ENCODE data around the gene PIGU.
"Not testable (repeated sequence)": the region's sequence is repeated elsewhere in the genome, so short reads cannot be mapped to it uniquely, and the experiment has no call there.

PIGU gene

DNA sequence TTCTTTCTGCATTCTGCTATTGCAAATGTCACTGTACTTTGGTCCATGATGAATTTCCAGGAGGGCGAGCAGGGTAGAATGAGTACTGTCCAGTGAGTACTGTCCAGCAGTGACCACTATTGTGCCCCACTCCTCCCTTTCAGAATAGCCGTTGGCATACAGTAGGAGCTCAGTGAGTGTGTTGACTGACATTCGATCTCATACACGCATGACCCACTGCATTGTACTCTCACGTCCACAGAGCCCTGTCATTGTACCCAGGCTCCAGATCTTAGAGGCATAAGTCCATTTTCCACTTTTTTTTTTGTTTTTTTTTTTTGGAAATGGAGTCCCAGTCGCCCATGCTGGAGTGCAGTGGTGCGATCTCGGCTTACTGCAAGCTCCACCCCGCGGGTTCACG, 152.5 kb downstream of the PIGU start:
- Histone ChIP-seq H3K27me3 (no peaks in the 10 kb centered on the region), H3K36me3 (peaks cover 26% of the 10 kb centered on the region), H3K9me3 (no peaks in the 10 kb centered on the region), H3K4me1 (peaks cover 4% of the 10 kb centered on the region; the same call in 1 of the 2 replicates), H3K4me3 (ENCODE audit: low read depth, low read length) (no peak overlapping the region)
- DNase-seq: no peak
- TF ChIP-seq, protein P1, sequence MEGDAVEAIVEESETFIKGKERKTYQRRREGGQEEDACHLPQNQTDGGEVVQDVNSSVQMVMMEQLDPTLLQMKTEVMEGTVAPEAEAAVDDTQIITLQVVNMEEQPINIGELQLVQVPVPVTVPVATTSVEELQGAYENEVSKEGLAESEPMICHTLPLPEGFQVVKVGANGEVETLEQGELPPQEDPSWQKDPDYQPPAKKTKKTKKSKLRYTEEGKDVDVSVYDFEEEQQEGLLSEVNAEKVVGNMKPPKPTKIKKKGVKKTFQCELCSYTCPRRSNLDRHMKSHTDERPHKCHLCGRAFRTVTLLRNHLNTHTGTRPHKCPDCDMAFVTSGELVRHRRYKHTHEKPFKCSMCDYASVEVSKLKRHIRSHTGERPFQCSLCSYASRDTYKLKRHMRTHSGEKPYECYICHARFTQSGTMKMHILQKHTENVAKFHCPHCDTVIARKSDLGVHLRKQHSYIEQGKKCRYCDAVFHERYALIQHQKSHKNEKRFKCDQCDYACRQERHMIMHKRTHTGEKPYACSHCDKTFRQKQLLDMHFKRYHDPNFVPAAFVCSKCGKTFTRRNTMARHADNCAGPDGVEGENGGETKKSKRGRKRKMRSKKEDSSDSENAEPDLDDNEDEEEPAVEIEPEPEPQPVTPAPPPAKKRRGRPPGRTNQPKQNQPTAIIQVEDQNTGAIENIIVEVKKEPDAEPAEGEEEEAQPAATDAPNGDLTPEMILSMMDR (IDR thresholded peaks at IDR 0.05; ENCODE audit: low read depth, low read length): no peak

DNA sequence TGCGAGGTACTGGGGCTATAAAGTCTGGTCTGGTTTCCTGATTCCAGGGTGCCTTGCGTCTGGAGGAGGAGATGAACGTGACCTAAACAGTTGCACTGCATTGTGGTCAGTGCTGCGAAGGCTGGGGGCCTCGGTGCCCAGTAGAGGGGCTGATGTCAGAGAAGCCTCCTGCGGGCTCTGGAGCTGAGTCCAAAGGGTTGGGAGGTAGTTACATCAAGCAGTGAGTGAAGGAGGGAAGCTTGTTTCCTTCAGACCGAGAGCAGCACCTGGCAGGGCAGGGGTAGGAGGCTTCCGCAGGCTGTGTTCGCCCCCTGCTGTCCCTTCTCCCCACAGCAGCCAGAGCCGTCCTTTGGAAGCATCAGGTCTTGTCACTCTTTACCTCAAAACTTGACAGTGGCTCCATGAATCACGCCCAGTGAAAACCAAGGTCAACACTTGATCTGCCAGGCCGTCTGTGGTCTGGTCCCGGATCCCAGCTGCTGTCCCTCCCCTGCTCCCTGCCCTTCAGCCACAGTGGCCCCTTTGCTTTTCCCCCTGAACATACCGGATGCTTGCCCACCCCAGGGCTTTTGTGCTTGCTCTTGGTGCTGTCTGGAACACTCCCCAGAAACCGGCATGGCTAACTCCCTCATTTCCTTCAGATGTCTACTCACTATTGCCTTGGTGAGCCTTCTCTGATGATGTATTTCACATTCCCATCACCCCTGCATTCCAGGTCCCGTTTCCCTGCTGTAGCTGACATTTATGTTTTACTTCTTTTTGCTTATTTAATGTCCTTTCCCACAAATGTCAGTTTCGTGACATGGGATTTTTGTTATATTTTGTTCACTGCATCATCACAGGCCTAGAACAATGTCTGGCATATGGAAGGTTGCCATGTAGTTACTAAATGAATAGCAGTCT, 153.7 kb downstream of the PIGU start:
- peaks cover 15% of the 10 kb centered on the region for H3K36me3 ChIP-seq
- TF ChIP-seq, protein P1 (IDR thresholded peaks at IDR 0.05; ENCODE audit: low read depth, low read length): peak; percentile 86
- no peaks in the 10 kb centered on the region for H3K9me3 ChIP-seq
- no peaks in the 10 kb centered on the region for H3K27me3 ChIP-seq
- DNase-seq: peak; percentile 76
- no peak overlapping the region for H3K4me3 ChIP-seq (ENCODE audit: low read depth, low read length)
- H3K4me1 ChIP-seq: peaks cover 4% of the 10 kb centered on the region; the same call in 1 of the 2 replicates

DNA sequence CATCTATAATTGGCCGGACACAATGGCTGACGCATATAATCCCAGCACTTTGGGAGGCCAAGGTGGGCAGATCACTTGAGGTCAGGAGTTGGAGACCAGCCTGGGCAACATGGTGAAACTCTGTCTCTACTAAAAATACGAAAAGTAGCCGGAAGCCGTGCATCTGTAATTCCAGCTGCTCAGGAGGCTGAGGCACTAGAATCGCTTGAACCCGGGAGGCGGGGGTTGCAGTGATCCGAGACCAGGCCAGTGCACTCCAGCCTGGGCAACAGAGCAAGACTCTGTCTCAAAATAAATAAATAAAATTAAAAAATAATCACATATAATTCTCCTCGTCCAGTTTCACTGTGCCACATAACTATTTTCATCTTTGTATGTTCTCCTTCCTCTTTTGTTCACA, 157.1 kb downstream of the PIGU start:
- not testable (repeated sequence) for H3K4me1 ChIP-seq; DNase-seq; H3K36me3 ChIP-seq; H3K9me3 ChIP-seq; H3K27me3 ChIP-seq; H3K4me3 ChIP-seq (ENCODE audit: low read depth, low read length)

DNA sequence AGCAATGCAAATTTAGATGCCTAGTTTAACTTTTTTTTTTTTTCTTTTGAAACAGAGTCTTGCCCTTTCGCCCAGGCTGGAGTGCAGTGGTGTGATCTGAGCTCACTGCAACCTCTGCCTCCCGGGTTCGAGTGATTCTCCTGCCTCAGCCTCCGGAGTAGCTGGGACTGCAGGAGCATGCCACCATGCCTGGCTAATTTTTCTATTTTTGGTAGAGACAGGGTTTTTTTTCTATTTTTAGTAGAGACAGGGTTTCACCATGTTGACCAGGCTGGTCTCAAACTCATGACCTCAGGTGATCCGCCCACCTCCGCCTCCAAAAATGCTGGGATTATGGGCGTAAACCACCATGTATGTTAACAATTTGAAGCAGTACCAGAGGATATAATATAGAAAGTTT, 158.0 kb downstream of the PIGU start:
- not testable (repeated sequence) for H3K36me3 ChIP-seq; H3K4me1 ChIP-seq; H3K27me3 ChIP-seq; DNase-seq; H3K9me3 ChIP-seq; H3K4me3 ChIP-seq (ENCODE audit: low read depth, low read length)

DNA sequence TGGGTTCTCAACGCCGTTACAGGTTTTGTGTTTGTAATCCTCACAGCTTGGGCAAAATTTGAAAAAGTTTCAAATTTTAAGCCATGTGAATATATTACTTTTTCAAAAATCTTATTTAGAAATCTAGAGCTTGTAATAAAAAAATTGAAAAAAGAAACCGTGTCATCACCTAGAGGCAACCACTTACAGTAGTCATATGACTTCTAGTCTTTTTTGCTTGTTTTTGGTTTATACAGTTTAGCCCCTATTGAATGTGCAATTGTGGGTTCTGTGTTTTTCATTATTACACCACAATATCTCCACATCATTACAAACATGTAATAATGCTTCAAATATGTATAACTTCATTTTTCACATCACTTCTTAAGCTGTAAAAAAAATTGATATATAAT, 159.8 kb downstream of the PIGU start:
- DNase-seq: no peak
- peak overlapping the region; percentile 94 for H3K4me3 ChIP-seq (ENCODE audit: low read depth, low read length)
- no peaks in the 10 kb centered on the region; the same call in 1 of the 2 replicates for H3K4me1 ChIP-seq
- H3K36me3 ChIP-seq: peaks cover 10% of the 10 kb centered on the region; the same call in 1 of the 2 replicates
- TF ChIP-seq, protein P1 (IDR thresholded peaks at IDR 0.05; ENCODE audit: low read depth, low read length): no peak
- no peaks in the 10 kb centered on the region for H3K27me3 ChIP-seq
- H3K9me3 ChIP-seq: no peaks in the 10 kb centered on the region

DNA sequence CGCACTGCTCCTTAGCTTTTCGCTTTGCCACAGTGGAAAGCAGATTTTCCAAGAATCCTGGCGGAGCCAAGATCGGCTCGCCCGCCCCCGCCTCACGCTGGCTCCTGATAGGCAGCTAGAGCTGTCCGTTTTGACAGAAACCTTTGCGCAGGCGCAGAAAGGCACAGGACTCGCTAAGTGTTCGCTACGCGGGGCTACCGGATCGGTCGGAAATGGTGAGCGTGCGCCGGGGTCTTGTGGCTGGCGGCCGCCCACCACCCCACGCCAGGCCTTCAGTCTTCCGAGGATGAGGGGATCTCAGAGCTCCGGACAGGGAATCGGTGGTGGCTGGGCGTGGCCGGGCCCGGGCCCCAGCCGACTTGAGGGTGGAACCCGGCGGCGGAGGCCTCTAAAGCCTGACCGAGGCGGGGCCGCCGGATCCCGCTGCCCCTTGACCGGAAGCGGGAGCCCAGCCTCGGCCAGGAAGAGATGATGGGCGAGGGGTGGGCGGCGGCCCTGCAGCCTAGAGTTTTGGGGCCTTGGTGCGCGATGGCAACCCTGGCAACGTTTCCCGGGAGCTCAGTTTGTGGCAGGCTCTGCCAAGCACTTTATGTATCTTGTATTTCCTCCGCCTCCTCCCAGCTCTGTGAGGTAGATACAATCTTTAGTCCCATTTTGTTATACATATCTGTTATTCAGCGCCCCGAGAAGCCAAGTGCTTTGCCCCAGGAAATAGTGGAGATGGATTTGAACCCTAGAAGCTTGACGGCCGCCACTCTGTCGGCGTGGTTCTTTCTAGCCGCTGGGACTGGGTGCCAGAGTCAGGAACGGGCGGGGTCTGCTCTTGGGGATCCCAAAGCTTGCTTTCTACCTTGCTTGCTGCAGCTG, 160.4 kb downstream of the PIGU start, which contains the start of gene DYNLRB1:
Gene DYNLRB1, plus strand, starts transcription at position 176 of the 867 bp plus-strand sequence. Its CDS starts 37 bp downstream, at position 213.
- H3K4me1 ChIP-seq: no peaks in the 10 kb centered on the region; the same call in 1 of the 2 replicates
- H3K4me3 ChIP-seq (ENCODE audit: low read depth, low read length): peak within 1 kb of the TSS; percentile 94
- TF ChIP-seq, protein P1 (IDR thresholded peaks at IDR 0.05; ENCODE audit: low read depth, low read length): no peak
- peak; percentile 98 for DNase-seq
- H3K36me3 ChIP-seq: peaks cover 10% of the 10 kb centered on the region; the same call in 1 of the 2 replicates
- no peaks in the 10 kb centered on the region for H3K9me3 ChIP-seq
- no peaks in the 10 kb centered on the region for H3K27me3 ChIP-seq

Measured in BE2C (cell line).